HUES48 (cell line): ENCODE measurements around the gene RPL39L.
A peak's percentile ranks its signal among the peaks of the same experiment; 100 is the strongest.

Experiments
- H3K27ac ChIP-seq: one replicate; pipeline ENCODE4 v1.7.0; 2013; ENCODE audit warnings: low read depth, low read length, inconsistent platforms
- H3K27me3 ChIP-seq: 2 replicates; pipeline ENCODE4 v1.6.1; 2013; ENCODE audit warnings: mild to moderate bottlenecking, low read length; ENCODE audit not compliant: control insufficient read depth, insufficient read depth
- H3K36me3 ChIP-seq: 2 replicates; pipeline ENCODE4 v1.6.1; 2013; ENCODE audit warnings: low read length; ENCODE audit not compliant: control insufficient read depth, insufficient read depth
- H3K4me1 ChIP-seq: 2 replicates; pipeline ENCODE4 v1.6.1; 2013; ENCODE audit warnings: mild to moderate bottlenecking, low read length; ENCODE audit not compliant: control insufficient read depth, insufficient read depth
- H3K4me3 ChIP-seq: 2 replicates; pipeline ENCODE4 v1.5.1; 2013; ENCODE audit warnings: mild to moderate bottlenecking, low read depth, low read length
- H3K9ac ChIP-seq: 2 replicates; pipeline ENCODE4 v1.6.1; 2013; ENCODE audit warnings: mild to moderate bottlenecking, low read depth, low read length, moderate library complexity
- H3K9me3 ChIP-seq: 2 replicates; pipeline ENCODE4 v1.6.1; 2013; ENCODE audit warnings: low read length; ENCODE audit not compliant: control insufficient read depth, insufficient read depth

Gene RPL39L

DNA sequence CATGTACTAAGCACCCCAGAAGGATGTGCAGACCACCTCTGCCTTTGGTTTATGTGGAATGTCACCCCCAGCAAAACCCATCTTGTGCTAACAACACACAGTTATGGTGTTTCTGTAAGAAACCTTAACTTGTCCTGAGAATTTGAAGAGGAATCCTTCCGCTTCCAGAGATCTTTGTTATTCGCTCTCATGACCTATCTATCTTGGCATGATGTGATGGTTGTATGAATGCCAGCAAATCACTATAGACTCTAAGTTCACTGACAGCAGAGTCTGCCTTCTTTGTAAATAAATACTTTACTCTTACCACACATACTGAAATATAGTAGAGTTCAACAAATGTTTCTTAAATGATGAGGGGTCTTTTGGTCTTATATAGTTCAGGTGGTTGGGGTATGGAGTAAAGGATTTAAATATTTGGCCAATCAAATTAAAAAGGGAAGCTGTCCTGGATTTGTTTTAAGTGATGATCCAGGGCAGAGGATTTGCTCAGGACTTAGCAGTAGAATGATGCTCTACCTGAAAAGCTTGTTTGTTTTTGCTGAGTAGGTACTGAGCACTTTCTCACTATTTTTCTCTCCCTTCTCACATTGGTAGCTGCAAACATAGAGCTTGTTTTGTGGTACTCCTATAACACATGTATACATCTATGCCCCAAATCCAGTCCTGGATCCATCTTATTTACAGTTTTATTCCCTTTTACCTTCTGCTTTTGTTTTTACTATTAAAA, 30.1 kb upstream of the RPL39L start:
- Histone ChIP-seq H3K4me1 (peaks cover 32% of the 10 kb centered on the region), H3K9me3 (no peaks in the 10 kb centered on the region), H3K27me3 (no peaks in the 10 kb centered on the region), H3K4me3 (no peak overlapping the region), H3K27ac (no peak overlapping the region), H3K9ac (no peak overlapping the region), H3K36me3 (peaks cover 40% of the 10 kb centered on the region)

DNA sequence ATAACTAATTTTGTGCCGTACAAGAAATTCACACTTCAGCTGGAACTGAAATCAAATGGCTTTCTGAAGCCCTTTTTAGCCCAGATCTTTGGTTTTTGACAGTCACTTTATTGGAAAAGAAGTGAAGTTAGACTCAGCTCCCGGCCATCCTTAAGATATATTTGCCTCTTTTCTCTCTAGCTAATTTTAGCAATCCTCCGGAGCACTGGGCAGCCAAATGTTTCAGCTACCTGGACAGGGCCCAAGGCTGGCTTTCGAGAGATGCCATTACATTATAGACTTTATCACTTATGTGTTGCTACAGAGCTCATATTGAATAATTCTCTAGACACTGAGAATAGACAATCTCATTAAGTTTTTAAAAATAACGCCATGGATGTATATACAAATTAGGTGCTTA, 28.5 kb upstream of the RPL39L start:
- H3K27ac ChIP-seq = no peak overlapping the region
- no peak overlapping the region for H3K9ac ChIP-seq
- no peaks in the 10 kb centered on the region for H3K27me3 ChIP-seq
- peaks cover 22% of the 10 kb centered on the region for H3K4me1 ChIP-seq
- H3K36me3 ChIP-seq = peaks cover 25% of the 10 kb centered on the region
- no peaks in the 10 kb centered on the region for H3K9me3 ChIP-seq
- H3K4me3 ChIP-seq = no peak overlapping the region

DNA sequence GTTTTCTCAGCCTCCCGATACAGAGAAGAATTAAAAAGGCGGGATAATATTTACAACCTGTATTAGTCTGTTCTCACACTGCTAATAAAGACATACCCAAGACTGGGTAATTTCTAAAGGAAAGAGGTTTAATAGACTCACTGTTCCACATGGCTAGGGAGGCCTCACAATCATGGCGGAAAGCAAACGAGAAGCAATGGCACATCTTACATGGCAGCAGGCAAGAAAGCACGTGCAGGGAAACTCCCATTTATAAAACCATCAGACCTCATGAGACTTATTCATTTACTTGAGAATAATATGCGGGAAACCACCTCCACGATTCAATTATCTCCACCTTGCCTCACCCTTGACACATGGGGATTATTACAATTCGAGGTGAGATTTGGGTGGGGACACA, 27.5 kb upstream of the RPL39L start:
- H3K36me3 ChIP-seq = peaks cover 17% of the 10 kb centered on the region
- H3K4me1 ChIP-seq = peaks cover 26% of the 10 kb centered on the region
- no peak overlapping the region for H3K27ac ChIP-seq
- no peak overlapping the region for H3K9ac ChIP-seq
- no peaks in the 10 kb centered on the region for H3K27me3 ChIP-seq
- no peak overlapping the region for H3K4me3 ChIP-seq
- no peaks in the 10 kb centered on the region for H3K9me3 ChIP-seq

DNA sequence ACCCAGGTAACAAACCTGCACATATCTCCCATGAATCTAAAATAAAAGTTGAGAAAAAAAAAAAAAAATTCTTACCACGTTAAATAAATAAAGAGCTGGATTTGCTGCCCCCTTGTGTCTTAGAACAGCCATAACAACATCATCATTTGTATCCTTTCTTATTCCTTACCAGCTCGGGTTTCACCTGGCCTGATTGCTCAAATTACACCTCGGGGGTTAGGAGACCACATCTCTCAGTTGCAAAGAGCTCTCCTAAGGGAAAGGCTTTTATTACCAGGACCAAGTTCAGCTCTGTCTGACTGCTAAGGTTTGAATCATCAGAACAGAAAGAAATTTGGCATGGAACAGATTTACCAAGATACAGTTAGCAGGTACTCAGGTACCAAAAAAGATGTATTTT, 25.8 kb upstream of the RPL39L start:
- H3K27ac ChIP-seq = peak overlapping the region; percentile 51
- H3K27me3 ChIP-seq = no peaks in the 10 kb centered on the region
- peaks cover 26% of the 10 kb centered on the region for H3K4me1 ChIP-seq
- H3K9me3 ChIP-seq = no peaks in the 10 kb centered on the region
- peak overlapping the region; percentile 37; the same call in 1 of the 2 replicates for H3K4me3 ChIP-seq
- no peak overlapping the region for H3K9ac ChIP-seq
- H3K36me3 ChIP-seq = peaks cover 12% of the 10 kb centered on the region

DNA sequence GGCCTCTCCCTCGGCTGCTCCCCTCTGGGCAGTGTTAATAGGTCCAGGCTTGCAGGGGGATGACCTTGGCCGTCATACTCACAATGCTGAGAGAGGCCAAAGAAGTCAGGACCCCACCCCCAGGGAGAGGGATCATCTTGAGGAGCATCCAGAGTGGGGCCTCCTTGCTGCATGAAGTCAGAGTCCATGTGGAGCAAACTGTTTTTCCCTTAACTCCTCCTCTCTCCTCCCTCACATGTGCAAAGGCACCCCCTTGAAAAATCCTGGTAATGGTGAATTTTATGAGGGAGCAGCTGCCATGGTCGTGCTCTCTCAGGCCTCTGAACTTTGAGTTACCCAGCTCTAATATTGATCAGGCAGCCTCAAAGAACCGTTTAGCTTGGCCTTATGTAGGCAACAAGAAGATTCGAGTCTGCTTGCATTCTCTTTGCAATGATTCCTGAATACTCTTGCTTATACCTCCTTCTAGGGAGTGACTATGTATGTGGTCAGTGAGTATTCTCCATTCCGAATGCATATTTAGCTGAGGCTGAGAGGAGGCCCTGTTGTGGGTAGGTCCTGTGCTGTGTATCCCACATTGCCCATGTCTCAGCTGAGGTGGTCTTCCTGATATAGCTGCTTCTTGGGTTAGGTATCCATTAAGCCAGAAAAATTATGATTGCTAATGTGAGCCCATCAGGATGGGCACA, 23.1 kb upstream of the RPL39L start:
- Histone ChIP-seq H3K36me3 (peaks cover 5% of the 10 kb centered on the region), H3K9ac (no peak overlapping the region), H3K4me3 (no peak overlapping the region), H3K27ac (no peak overlapping the region), H3K4me1 (peaks cover 26% of the 10 kb centered on the region), H3K27me3 (no peaks in the 10 kb centered on the region), H3K9me3 (no peaks in the 10 kb centered on the region)

DNA sequence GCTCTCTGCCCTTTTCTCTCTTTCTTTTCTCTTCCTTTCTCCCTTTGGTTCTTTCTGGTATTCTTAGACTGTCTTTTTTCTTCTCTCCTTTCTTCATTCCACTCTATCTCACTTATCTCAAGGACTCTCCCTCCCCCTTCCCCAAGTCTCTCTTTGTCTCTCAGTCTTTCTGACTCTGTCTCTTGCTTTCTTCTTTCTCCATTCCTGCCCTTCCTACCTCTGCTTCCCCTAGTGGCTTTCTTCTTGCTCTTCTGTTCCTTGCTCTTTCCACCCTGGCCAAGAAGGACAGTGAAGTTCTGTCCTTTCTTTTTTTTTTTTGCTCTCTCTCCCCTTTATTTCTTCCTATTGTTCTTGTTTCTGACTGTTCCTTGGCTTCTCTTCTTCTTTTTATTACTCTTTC, 22.3 kb upstream of the RPL39L start:
- no peak overlapping the region for H3K4me3 ChIP-seq
- H3K4me1 ChIP-seq = peaks cover 26% of the 10 kb centered on the region
- no peaks in the 10 kb centered on the region for H3K27me3 ChIP-seq
- no peak overlapping the region for H3K9ac ChIP-seq
- no peaks in the 10 kb centered on the region for H3K9me3 ChIP-seq
- no peak overlapping the region for H3K27ac ChIP-seq
- peaks cover 4% of the 10 kb centered on the region; the same call in 1 of the 2 replicates for H3K36me3 ChIP-seq

DNA sequence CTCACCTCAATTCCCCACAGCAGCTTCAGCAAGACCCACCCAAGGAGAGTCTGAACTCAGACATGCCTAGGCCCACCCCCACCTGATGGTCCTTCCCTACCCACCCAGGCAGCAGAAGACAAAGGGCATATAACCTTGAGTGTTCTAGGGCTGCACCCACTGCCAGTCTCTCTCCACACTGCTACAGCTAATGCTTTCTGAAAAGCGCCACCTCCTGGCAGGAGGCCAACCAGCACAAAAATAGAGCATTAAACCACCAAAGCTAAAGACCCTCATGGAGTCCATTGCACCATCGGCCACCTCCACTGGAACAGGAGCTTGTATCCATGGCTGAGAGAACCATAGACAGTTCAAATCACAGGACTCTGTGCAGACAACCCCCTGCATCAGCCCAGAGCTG, 11.3 kb upstream of the RPL39L start:
- Histone ChIP-seq H3K9ac (no peak overlapping the region), H3K27ac (no peak overlapping the region), H3K9me3 (peaks cover under 1% of the 10 kb centered on the region; the same call in 1 of the 2 replicates), H3K27me3 (no peaks in the 10 kb centered on the region), H3K4me1 (no peaks in the 10 kb centered on the region), H3K4me3 (no peak overlapping the region), H3K36me3 (no peaks in the 10 kb centered on the region)

DNA sequence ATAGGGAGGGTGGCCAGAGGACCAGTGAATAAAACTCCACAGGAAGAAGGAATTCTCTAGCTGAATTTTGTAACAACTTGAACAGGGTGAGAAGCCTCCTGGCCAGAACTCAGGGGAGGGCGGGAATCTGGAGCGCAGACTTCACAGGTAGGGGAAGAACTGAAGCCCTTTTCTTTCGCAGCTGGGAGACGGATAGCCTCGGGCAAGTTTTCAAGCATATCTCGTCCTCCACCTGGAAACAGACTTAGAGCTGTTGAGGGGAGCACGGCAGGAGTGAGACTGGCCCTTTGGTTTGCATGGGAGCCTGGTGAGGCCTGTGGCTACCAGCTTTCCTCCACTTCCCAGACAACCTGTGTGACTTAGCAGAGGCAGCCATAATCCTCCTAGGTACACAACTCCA, 10.9 kb upstream of the RPL39L start:
- H3K9me3 ChIP-seq = peaks cover 4% of the 10 kb centered on the region
- H3K27me3 ChIP-seq = no peaks in the 10 kb centered on the region
- H3K4me1 ChIP-seq = no peaks in the 10 kb centered on the region
- no peak overlapping the region for H3K4me3 ChIP-seq
- no peak overlapping the region for H3K27ac ChIP-seq
- no peaks in the 10 kb centered on the region for H3K36me3 ChIP-seq
- no peak overlapping the region for H3K9ac ChIP-seq

DNA sequence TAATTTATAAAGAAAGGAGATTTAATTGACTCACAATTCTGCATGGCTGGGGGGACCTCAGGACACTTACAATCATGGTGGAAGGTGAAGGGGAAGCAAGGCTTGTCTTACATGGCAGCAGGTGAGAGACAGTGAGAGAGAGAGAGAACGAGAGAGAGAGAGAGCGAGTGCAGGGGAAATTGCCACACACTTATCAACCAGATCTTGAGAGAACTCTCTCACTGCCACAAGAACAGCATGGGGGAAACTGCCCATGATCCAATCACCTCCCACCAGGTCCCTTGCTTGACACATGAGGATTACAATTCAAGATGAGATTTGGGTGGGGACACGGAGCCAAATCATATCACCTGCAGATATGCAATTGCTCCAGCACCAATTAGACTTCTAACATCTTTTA, 7.1 kb upstream of the RPL39L start:
- Histone ChIP-seq H3K9ac (no peak overlapping the region), H3K4me3 (no peak overlapping the region), H3K27me3 (no peaks in the 10 kb centered on the region)

DNA sequence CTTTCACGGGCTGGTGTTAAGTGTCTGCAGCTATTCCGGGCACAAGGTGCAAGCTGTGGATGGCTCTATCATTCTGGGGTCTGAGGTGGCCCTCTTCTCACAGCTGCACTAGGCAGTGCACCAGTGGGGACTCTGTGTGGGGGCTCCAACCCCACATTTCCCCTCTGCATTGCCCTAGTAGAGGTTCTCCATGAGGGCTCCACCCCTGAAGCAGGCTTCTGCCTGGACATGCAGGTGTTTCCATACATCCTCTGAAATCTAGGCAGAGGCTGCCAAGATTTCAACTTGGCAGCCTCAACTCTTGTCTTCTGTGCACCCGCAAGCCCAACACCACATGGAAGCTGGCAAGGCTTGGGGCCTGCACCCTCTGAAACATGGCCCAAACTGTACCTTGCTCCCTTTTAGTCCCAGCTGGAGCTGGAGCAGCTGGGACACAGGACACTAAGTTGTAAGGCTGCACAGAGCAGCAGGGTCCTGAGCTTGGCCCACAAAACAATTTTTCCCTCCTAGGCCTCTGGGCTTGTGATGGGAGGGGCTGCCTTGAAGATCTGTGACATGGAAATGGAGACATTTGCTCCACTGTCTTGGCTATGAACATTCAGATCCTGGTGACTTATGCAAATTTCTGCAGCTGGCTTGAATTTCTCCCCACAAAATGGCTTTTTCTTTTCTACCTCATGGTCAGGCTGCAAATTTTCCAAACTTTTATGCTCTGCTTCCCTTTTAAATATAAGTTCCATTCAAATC, 6.0 kb upstream of the RPL39L start:
- Histone ChIP-seq H3K9me3 (peaks cover 13% of the 10 kb centered on the region), H3K27me3 (no peaks in the 10 kb centered on the region), H3K4me3 (no peak overlapping the region), H3K36me3 (peaks cover 3% of the 10 kb centered on the region; the same call in 1 of the 2 replicates), H3K27ac (no peak overlapping the region), H3K4me1 (no peaks in the 10 kb centered on the region), H3K9ac (no peak overlapping the region)

More for the DNA sequence above, 7.1 kb upstream of the RPL39L start:
- Histone ChIP-seq H3K9me3 (peaks cover 13% of the 10 kb centered on the region), H3K27ac (no peak overlapping the region), H3K36me3 (peaks cover 3% of the 10 kb centered on the region; the same call in 1 of the 2 replicates), H3K4me1 (no peaks in the 10 kb centered on the region)

DNA sequence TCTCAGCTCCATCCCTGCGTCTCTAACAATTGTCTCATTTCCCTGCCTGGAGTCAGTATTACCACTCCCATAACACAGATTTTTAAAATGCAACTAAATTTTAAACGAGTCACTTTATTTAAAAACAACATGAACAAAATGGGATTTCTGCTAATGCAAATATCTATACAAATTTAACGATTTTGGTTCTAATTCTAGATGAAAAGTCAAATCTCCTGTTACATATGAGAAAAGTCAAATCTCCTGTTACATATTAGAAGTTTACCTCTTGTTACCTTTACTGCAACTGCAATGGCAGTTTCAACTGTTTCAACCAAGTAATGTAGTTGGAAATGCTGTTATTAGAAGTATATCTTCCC, 578 bp upstream of the RPL39L start:
- Histone ChIP-seq H3K27me3 (no peaks in the 10 kb centered on the region), H3K36me3 (peaks cover 3% of the 10 kb centered on the region; the same call in 1 of the 2 replicates), H3K4me3 (peak overlapping the region; percentile 79), H3K27ac (no peak overlapping the region), H3K9ac (no peak overlapping the region), H3K9me3 (peaks cover 5% of the 10 kb centered on the region), H3K4me1 (0 out of 2 replicates have a peak, but pooled peaks cover 7% of the 10 kb centered on the region)
